ENCODE data around the gene DNAI2.

- TF ChIP-seq CTCF (IDR thresholded peaks at IDR 0.05) (no peak), ELF4 (CRISPR knock-in tag; IDR thresholded peaks at IDR 0.05; ENCODE audit: low read depth) (no peak), ETV6 (CRISPR knock-in tag; IDR thresholded peaks at IDR 0.05) (no peak), MLX (CRISPR knock-in tag; IDR thresholded peaks at IDR 0.05) (no peak), AFF4 (CRISPR knock-in tag; IDR thresholded peaks at IDR 0.05; ENCODE audit: borderline replicate concordance) (no peak), ATF2 (CRISPR knock-in tag; IDR thresholded peaks at IDR 0.05; ENCODE audit: borderline replicate concordance, low read depth) (no peak), ZNF512 (CRISPR knock-in tag; IDR thresholded peaks at IDR 0.05; ENCODE audit: borderline replicate concordance) (no peak), NR2C2 (CRISPR knock-in tag; IDR thresholded peaks at IDR 0.05) (no peak), ESRRA (CRISPR knock-in tag; IDR thresholded peaks at IDR 0.05; ENCODE audit: borderline replicate concordance) (no peak)
These were observed 23.9 kb downstream of the DNAI2 start for GRCh38 chr17:74297941-74298340.

Measured in WTC11 (cell line).